NCI-H524 (cell line): Measurements from ENCODE around the gene HCRT.
"Not testable (repeated sequence)": the region's sequence is repeated elsewhere in the genome, so short reads cannot be mapped to it uniquely, and the experiment has no call there.

Source experiments
- DNase-seq, 2 experiments: peaks; one replicate each; lab custom pipeline; 2025; lab: John Stamatoyannopoulos, UW

The HCRT gene

GRCh38 chr17:42179911-42180410, 5.3 kb downstream of the HCRT start:
- DNase-seq, result peak in 1 of 2 experiments; percentile 53

- no peak for DNase-seq
Observed at GRCh38 chr17:42179335-42179734, 5.9 kb downstream of the HCRT start.

- no peak for DNase-seq
Observed at GRCh38 chr17:42178817-42179216, 6.4 kb downstream of the HCRT start.

GRCh38 chr17:42177684-42178083, 7.6 kb downstream of the HCRT start:
- no peak for DNase-seq

- DNase-seq, result no peak
Observed at GRCh38 chr17:42174126-42174783, 11.0 kb downstream of the HCRT start.

- DNase-seq, result no peak
Observed at GRCh38 chr17:42171831-42172230, 13.4 kb downstream of the HCRT start.

- no peak for DNase-seq
Observed at GRCh38 chr17:42169351-42169750, 15.9 kb downstream of the HCRT start.

- no peak for DNase-seq
Observed at GRCh38 chr17:42167807-42168206, 17.4 kb downstream of the HCRT start.

- no peak for DNase-seq
Observed at GRCh38 chr17:42166196-42166763, 19.0 kb downstream of the HCRT start.

GRCh38 chr17:42165751-42166150, 19.5 kb downstream of the HCRT start:
- DNase-seq, result no peak

GRCh38 chr17:42163696-42164407, 21.4 kb downstream of the HCRT start:
- DNase-seq, result no peak

GRCh38 chr17:42163113-42163512, 22.1 kb downstream of the HCRT start:
- peak in 1 of 2 experiments; percentile 16 for DNase-seq

GRCh38 chr17:42160531-42160910, 24.7 kb downstream of the HCRT start:
- DNase-seq, result no peak

- no peak for DNase-seq
Observed at GRCh38 chr17:42159796-42160530, 25.3 kb downstream of the HCRT start.

GRCh38 chr17:42155614-42156045, 29.6 kb downstream of the HCRT start:
- no peak for DNase-seq

GRCh38 chr17:42153919-42154742, 31.1 kb downstream of the HCRT start:
- no peak for DNase-seq

- no peak for DNase-seq
Observed at GRCh38 chr17:42146911-42147607, 38.2 kb downstream of the HCRT start.

- DNase-seq, result not testable (repeated sequence)
Observed at GRCh38 chr17:42143138-42143537, 42.1 kb downstream of the HCRT start.

GRCh38 chr17:42142371-42142896, 42.8 kb downstream of the HCRT start:
- no peak for DNase-seq

- DNase-seq, result no peak
Observed at GRCh38 chr17:42141382-42141781, 43.9 kb downstream of the HCRT start.

- not testable (repeated sequence) for DNase-seq
Observed at GRCh38 chr17:42140690-42141089, 44.6 kb downstream of the HCRT start.
